ENCODE data around the gene NUBP1.

Gene NUBP1

DNA sequence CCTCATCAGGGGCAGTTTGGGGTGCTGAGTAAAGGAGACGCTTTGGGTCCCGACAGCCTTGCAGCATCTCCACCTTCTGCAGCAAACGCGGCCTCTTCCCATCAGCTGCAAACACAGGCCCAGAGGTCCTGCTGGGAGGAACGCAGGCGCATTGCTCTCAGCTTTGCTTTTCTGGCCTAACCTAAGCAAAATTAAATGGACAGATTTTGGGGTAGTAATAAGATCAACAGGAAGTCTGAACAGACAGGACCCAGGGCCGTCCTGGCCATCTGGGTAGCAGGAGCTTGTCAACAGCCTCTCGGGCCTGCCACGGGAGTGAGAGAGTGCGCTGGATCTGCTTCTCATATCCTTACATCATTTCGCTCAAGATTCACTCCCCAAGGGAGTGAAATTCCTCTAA is 7.2 kb downstream of the NUBP1 start:
- TF ChIP-seq, protein P1, sequence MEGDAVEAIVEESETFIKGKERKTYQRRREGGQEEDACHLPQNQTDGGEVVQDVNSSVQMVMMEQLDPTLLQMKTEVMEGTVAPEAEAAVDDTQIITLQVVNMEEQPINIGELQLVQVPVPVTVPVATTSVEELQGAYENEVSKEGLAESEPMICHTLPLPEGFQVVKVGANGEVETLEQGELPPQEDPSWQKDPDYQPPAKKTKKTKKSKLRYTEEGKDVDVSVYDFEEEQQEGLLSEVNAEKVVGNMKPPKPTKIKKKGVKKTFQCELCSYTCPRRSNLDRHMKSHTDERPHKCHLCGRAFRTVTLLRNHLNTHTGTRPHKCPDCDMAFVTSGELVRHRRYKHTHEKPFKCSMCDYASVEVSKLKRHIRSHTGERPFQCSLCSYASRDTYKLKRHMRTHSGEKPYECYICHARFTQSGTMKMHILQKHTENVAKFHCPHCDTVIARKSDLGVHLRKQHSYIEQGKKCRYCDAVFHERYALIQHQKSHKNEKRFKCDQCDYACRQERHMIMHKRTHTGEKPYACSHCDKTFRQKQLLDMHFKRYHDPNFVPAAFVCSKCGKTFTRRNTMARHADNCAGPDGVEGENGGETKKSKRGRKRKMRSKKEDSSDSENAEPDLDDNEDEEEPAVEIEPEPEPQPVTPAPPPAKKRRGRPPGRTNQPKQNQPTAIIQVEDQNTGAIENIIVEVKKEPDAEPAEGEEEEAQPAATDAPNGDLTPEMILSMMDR (IDR thresholded peaks at IDR 0.05; ENCODE audit: low read length, missing control alignments) = no peak
- no peak for DNase-seq (ENCODE audit: low read depth)
- H3K4me3 ChIP-seq (replicated peaks; ENCODE audit: low read depth, low read length) = no peak overlapping the region

DNA sequence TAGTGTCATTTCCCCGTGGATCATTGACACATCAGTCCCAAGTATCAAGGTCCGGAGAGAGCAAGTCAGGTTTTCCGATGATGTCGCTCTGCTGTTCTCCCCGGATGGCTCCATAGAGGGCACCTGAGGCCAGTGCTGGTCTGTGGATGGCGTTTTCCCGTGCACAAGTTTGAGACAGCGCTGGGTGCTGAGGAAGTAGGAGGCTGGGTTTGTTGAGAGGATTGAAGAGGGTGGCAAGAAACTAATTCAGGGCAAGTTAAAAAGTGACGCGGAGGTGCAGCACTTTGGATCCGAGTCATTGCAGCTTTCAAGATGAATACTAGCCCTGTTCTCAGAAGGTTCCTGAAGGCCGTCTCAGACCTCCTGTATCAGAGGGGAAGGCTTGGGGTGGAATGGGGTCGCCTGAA is 7.7 kb downstream of the NUBP1 start:
- H3K4me3 ChIP-seq (replicated peaks; ENCODE audit: low read depth, low read length) = no peak overlapping the region
- no peak for DNase-seq (ENCODE audit: low read depth)
- TF ChIP-seq, protein P1 (IDR thresholded peaks at IDR 0.05; ENCODE audit: low read length, missing control alignments) = no peak

DNA sequence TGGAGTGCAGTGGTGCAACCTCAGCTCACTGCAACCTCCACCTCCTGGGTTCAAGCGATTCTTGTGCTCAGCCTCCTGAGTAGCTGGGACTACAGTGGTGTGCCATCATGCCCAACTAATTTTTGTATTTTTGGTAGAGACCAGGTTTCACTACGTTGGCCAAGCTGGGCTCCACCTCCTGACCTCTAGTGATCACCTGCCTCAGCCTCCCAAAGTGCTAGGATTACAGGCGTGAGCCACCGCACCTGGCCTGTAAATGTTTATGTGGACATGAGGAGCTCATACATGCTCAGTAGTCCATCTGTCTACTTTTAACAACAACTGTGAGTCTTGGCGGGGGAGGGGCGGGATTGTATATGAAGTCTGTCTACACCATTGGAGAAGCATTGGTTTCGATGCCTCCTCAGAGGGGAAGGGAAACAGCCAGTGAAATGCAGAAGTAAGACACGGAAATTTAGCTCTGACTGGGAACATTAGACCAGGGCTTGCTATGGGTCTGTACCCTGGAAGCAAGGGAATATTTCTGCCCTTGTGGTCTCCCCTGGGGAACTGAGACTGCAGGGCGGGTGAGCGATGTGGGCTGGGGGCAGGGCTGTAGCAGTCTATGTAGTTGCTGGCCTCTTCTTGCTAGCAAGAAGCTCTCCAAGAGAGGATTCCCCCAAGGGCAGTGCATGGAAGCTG is 9.3 kb downstream of the NUBP1 start:
- no peak overlapping the region for H3K4me3 ChIP-seq (replicated peaks; ENCODE audit: low read depth, low read length)

DNA sequence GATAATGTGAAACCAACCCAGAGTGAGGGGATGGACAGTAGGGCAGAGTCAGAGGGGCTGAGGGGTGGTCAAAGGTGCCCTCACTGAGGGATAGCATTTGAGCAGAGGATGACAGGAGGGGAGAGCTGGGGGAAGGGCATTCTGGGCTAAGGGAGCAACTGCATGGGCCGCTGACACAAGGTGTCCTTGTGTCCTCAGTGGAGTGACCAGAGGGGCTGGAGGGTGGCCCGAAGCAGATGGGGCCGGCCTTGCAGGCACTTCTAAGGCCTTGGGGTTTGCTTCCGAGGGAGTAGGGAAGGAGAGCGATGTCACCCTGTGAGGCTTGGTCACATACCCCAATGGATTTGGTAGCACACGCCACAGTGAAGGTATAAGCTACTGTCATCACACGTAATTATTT is 10.0 kb downstream of the NUBP1 start:
- no peak for DNase-seq (ENCODE audit: low read depth)
- TF ChIP-seq, protein P1 (IDR thresholded peaks at IDR 0.05; ENCODE audit: low read length, missing control alignments) = no peak
- no peak overlapping the region for H3K4me3 ChIP-seq (replicated peaks; ENCODE audit: low read depth, low read length)

More for the DNA sequence above, 9.3 kb downstream of the NUBP1 start:
- TF ChIP-seq, protein P1 (IDR thresholded peaks at IDR 0.05; ENCODE audit: low read length, missing control alignments) = no peak
- no peak for DNase-seq (ENCODE audit: low read depth)

DNA sequence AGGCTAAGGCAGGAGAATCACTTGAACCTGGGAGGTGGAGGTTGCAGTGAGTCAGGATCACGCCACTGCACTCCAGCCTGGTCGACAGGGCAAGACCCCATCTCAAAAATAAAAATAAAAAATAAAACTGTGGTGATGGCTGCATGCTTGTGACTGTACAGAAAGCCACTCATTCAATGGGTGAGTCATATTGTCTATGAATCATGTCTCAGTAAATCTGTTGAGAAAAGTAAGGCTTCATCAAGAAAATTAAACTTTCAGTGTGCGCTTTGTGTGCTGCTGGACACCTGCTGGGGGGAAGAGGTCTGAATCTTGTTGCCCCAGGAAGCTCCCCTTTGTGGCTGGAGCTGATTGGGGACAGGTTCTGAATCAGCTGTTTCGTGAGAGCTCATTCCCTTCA is 11.3 kb downstream of the NUBP1 start:
- DNase-seq (ENCODE audit: low read depth) = peak; percentile 38
- no peak overlapping the region for H3K4me3 ChIP-seq (replicated peaks; ENCODE audit: low read depth, low read length)
- TF ChIP-seq, protein P1 (IDR thresholded peaks at IDR 0.05; ENCODE audit: low read length, missing control alignments) = no peak

DNA sequence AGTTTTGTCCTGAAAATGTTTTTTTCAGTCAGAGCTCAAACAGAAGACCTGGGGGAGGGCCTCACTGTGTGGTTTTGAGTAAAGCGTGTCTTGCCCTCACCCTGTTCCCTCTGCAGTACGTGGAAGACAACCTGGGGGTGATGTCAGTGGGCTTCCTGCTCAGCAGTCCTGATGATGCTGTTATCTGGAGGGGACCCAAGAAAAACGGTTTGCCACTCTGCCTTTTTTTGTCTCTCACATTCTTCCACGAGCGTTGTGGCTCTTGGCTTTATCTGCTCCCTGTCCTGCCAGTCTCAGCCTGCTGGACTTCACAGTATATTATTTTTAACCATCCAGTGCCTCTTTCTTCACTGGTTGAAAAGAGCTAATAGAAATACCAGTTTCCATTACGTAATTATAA is 12.9 kb downstream of the NUBP1 start:
- TF ChIP-seq, protein P1 (IDR thresholded peaks at IDR 0.05; ENCODE audit: low read length, missing control alignments) = no peak
- DNase-seq (ENCODE audit: low read depth) = peak; percentile 40
- H3K4me3 ChIP-seq (replicated peaks; ENCODE audit: low read depth, low read length) = no peak overlapping the region

DNA sequence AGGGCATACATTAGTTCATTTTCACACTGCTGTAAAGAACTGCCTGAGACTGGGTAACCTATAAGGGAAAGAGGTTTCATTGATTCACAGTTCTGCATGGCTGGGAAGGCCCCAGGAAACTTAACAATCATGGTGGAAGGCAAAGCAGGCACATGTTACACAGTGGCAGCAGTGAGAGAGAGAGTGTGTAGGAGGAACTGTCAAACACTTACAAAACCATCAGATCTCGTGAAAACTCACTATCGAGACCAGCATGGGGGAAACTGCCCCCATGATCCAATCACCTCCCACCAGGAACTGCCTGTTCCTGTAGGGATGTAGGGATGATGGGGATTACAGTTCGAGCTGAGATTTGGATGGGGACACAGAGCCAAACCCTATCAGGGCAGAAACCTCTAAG is 17.2 kb downstream of the NUBP1 start:
- TF ChIP-seq, protein P1 (IDR thresholded peaks at IDR 0.05; ENCODE audit: low read length, missing control alignments) = no peak
- no peak for DNase-seq (ENCODE audit: low read depth)
- H3K4me3 ChIP-seq (replicated peaks; ENCODE audit: low read depth, low read length) = no peak overlapping the region

Measured in fibroblast of pulmonary artery (primary cell).